GM18511 (cell line): Measurements from ENCODE around the gene ZBTB20.

Experiments
- ATAC-seq: cut with Tn5 transposase; IDR thresholded peaks from one replicate; pipeline ENCODE4 v1.9.1; 2021; ENCODE audit warnings: mild to moderate bottlenecking, moderate library complexity; ENCODE audit not compliant: unreplicated experiment

Gene ZBTB20

DNA sequence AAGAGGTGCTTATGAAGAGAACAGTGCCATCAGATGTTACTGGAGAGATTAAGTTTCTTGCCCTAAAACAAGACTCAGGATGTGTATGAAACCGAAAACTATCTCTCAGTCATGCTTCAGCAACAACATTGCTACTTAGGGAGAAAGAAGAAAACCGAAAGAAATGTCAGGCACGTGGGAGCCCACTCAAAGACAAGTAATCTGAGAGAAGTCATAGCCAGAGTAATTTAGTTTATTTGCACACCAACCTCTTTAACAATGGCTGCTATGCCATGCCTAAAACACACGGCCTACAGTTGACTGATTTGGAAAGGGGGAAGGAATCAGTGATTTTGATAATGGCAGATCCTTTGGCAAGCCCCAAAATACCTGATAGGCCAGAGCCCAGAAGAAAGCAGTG is 690.3 kb downstream of the ZBTB20 start:
- ATAC-seq: peak; percentile 90

DNA sequence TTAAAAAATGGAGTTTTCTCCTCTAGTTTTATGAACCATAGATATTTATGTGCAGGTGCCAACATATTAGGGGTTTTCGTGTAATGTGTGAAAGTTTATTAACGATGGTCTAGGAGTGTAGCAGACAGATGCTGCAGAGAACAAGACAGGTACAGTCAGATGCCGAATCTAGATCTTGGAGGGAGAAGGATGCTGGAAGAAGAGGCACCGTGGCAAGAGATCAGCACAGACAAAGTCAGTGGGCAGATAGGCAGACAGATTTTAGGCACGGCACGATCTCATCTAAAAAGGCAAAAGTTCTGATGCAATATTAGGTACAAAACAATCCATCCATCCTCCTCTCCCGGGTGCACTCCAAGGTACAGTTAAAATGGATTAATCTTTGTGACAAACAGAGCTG is 691.7 kb downstream of the ZBTB20 start:
- ATAC-seq: no peak

DNA sequence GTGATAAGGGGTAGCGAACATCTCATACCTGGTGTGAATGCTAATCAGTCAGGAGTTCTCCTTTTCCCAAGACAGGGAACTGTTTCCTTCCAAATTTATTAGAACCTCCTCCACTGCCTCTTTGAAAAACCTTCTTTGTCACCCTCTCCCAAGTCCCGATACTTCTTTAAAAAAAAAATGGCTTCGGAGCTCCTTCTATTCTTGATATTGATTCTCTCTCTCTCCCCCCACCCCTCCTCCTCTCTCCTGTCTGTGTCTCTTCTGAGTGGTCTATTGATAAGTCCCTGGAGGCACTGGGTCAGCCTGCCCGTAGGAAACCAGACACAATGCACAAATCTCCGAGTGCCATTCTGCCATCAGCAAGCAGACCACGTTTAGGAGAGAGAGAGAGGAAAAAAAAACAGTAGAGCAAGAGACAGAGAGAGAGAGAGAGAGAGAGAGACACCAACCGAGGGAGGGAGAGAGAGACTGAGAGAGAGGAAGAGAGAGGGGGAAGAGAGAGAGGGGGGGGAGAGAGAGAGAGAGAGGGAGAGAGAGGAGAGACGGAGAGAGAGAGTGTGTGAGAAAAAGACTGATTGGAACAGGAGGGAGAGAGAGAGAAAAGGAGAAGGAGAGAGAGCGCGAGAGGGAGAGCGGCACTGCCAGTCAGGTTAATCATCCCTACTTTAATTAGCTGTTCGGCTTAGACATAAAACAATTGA is 692.4 kb downstream of the ZBTB20 start:
- no peak for ATAC-seq

DNA sequence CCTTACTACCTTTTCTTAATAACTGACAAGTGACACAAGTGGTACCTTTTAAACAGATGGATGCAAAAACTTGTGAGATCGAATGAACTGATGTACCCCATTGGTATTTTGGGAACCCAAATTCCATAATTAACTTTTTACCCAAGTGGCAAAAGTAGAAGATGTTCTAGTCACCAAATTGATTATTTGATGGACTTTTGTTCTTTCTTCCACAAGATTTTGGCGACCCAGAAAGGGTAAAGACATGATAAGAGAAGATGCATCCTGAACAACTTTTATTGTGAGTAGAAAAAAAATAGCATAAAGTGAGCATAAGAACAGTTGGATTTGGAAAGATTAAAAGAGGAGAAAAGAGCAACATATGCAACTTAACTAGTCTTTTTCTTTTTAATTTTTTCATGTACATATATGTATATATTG is 693.7 kb downstream of the ZBTB20 start:
- ATAC-seq: no peak

DNA sequence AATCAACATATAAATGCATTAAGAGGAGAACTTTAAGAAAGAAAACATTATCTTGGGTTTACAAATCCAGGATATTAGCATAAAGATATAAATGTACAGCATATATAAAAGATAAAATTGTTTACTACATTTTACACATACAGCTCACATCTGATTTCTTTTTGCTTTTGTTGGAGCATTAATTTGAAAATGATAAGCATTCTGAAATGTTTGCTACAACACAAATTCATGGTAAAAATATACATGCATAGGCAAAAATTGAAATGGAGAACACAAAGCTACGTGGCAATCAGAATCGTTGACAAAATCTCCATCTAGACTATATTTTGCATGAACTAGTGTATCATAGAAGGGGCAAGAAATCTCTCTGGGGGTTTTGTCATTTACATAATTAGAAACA is 694.2 kb downstream of the ZBTB20 start:
- no peak for ATAC-seq

DNA sequence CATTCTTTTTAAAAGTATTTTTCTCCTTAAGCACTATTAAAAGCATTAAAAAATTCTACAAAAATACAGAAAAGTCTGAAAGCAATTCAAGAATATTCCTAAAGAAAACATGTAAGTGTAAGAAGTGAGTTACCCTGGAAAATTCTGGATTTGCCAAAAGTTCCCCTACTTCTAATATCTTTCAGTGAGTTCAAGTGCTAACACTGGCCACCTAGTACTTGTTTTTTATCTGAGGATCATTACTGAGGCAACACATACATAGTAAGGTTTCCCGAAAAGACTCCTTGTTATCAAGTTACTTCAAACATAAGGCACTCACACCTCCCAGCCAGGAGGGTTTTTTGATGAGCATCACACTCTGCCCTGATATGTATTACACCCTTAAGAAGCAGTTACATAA is 694.8 kb downstream of the ZBTB20 start:
- no peak for ATAC-seq

DNA sequence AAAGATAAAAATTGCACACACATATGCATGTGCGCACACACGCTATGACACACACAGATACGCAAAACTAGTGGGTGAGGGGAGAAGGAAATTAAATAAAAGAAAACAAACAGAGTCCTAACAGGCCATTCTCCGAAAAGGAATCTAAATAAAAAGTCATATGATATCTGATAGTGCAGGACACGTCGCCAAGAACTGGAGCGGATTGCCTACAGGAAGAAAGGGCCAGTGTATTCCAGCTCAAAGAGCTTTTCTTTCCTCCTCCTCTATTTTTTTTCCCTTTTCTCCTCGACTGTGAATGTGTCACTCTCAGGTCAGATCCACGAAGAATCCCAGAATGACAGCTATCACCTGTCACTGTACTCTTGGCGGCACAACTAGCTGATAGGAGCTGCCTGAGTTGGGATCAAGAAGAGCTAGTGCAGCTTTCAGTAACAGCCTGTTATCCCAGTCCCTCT is 695.5 kb downstream of the ZBTB20 start:
- no peak for ATAC-seq

DNA sequence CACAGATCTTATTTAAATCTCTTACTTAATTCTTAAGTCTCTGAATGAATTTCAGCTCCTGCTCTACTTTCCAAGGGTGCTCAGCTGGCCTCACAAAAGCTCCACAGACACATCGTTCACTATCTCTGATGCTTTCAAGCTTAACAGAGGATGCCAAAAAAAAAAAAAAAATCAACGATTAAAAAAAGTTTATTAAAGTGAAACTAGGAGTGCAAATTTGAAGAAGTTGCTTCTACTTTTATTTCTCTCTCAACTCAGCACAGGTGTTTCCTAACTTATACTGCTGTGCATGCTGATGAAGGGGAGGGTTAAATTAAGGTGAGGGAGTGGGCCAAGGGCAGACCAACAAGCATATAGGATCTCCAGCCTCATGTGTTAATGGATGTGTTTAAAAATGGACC is 696.0 kb downstream of the ZBTB20 start:
- peak; percentile 31 for ATAC-seq

DNA sequence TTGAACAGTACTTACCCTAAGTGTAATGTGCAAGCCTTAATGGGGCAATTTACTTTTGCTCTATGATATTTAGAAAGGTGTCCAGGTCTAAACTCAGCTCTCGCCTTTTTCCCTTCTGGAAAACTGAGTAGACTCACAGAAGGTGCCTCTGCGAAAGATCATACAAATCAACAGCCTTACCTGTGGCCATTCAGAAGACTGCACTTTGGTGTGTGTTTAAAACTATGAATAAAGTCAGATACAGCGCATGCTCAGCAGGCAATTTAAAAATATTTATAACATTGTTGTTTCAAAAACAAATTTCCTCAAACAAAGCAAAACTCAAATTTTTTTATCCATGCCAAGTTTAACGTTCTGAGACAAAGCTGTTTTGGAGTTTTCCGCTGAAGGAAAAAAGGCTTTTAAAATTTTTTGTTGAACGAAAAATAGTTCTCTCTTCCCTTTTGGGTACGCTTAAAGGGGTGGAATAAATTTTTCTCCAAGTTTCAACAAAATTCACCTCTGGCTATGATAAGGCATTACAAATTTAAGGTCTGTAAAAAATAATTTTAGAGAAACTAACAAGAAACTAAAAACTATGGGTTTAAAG is 697.0 kb downstream of the ZBTB20 start:
- no peak for ATAC-seq

DNA sequence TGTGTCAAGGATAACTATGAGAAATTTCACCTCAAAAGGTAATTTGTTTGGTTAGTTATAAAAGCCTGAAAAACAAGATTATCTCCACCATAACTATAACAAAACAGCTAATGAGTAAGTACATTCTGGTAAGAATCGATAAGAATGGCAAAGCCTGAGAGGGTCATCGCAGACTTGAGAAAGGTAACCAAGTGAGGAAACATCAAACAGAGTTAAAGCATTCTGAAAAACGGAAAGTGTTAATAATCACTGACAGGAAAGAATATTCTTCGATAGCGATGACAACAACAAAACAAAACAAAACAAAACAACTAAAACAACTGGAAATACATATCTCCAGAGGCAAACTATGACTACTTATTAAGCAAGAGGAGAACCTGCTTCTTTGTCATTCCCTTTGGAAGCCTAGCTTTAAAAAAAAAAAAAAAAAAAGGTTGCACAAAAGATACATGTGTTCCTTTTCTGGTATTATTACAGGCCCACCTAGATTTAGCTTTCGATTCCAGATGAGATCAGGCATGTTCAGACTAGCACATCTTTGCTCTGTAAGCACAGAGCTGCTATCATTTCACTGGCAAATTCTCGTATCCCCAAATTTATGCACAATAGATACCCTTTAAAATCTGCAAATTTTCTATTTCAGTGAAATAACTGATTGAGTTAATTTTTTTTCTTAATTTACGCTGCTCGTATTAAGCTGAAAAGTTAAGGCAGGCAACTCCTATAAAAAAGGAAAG is 697.6 kb downstream of the ZBTB20 start:
- peak; percentile 39 for ATAC-seq

DNA sequence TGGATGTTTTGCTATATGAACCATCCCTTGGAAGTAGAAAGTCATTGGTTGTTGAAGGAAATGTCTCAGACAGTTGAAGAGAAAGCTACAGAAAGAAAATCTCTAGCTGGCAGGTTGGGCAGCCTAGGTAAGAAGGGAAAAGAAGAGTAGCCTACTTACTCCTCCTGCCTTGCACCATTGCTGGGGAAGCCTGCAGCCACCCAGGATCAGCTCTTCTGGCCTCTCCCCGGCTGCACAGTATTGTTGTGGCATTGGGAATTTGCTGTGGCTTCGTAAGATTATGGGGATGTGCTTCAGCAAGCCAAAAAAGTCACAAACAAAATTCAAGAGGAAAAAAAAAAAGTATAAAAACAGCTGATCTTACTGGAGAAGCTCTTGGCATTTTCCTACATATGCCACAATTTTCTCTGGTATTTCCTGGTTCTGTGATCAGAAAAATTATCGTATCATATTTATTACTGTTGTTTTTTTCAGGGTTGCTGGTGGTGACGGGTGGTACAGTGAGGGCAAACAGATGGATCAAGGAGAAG is 699.1 kb downstream of the ZBTB20 start:
- ATAC-seq: no peak

DNA sequence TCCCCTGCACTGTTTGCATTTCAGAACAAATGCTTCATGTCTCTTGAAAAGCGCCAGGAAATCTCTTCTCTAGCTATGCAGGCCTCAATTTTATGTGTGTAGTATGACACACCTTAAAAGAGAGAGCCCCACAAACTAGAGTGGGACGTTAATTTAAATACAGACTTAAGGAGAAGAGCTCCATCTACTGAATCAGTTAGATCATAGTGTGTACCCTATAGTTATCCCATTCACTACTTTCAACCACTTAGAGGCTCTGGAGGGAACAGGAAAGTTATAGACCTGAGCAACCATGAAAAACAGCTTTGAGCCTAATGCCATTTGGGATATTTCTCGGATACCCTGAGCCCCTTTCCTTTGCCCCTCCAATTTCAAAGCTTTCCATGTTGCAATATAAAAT is 699.5 kb downstream of the ZBTB20 start:
- no peak for ATAC-seq

DNA sequence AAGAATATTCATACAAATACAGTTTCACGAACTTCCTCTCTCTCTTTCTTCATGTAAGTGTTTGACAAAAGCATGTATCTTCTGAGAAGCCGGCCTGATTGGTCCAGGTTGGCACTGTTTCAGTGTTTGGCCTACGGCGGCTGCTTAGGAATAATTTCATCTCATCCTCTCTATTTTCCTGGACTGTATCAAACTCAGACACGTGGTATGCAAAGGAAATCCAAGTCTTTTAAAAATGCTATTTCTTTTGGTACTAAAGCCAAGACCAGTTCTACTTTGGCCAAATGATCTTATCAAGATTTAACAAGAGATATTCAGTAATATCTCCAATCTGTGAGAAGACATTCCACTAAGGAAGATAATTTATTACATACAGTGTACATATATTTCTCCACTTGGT is 700.5 kb downstream of the ZBTB20 start:
- ATAC-seq: no peak

DNA sequence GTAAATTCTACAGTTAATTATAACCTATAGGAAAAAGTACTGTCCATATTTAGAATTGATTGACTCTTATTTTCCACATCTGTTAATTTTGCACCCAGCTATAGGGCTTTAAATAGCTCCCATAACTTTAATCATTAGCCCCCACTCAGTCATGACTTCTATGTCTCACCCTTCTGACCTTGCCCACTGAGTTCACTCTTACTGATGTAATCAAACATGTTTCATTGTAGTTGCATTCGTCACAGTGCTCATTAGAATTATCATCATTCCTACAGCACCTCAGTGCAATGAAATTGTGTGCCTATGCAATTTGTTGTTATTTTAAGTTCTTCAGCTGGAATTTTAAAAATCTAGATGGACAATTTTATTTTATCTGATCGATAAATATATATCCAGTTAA is 701.9 kb downstream of the ZBTB20 start:
- ATAC-seq: no peak

DNA sequence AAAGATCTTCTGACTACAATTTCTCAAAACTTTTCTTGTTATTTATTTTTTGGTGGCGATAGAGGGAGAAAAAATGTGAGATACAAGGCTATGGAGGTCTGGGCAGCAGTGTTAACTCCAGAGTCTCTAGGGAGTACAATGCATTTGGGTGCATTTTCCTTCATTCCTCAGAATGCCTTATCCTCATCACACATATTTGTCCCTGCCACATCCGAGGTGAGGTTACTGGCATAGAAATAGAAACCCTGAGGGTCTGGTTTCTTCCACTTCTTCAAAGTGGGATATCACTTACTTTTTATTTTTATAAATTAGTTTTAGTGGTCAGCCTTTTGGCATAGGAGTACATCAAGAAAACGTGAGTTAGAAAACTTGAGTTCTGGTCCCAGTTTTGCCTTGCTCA is 702.9 kb downstream of the ZBTB20 start:
- no peak for ATAC-seq

DNA sequence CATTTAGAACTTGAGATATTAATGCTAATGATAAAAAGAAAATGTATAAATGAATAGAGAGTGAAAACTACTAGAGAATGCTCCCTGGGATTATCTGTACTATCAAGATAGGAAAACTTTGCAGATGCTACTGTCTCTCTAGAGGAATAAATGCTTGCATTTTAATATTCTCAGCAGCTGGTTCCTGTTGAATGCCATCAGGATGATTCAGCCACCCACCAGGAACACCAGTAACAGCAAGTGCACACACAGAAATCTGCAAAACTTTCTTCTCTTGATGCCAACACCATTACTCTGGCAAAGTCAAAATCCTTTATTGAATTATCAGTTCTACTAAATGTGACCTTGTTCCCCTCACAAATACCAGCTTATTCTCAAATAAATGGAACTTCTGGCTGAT is 704.8 kb downstream of the ZBTB20 start:
- no peak for ATAC-seq

DNA sequence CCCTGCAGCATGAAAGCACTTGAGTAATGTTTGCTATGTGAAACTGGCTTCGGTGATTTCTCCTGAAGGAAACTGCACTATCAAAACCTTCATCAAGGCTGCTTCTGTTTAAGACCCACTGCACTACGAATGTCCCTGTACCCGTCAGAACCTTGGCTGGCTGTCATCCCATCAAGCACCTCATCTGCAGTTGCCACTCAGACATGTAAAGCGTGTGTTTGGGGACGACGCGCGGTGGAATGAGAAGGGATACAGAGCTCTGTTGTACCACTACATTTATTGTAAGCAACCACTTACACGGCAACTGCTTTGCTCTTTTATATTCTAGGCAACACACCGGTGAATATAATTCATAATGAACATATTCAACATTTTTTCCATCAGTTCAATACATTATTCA is 705.7 kb downstream of the ZBTB20 start:
- no peak for ATAC-seq

DNA sequence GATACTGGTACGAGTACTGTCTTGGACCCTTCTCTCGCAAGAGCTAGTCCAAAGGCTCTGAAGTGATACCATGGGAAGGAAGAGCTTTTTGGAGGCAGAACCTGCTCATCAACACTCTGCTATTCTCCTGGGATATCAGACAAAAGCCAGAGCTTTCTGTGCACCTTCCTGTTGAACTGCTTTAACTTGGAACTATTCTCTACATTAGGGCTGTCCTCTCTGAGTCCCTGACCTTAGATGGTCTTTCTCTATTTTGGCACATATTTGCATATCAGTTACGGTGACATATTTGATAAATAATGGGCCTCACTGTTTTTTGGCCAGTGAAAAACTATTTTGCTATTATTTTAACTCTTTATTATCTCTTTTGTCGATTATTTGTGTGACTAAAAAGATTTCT is 706.4 kb downstream of the ZBTB20 start:
- ATAC-seq: no peak

DNA sequence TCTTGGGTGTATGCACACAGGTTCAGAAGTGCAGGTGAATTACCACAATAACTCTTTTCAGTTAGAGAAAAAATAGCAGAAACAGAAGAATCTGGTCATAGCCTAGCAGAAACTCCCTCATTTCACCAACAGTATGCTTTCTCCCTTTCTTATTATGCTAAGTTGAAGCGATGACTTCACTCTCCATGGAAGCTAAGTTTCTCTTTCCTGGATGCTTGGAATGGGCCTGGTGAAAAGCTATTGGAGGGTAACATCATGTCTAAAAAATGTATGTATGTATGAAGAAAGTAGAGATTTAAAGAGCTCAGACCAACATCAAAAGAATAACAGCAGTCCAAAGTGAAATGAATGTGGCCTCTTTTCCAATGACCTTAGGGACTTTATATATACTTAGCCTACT is 707.8 kb downstream of the ZBTB20 start:
- no peak for ATAC-seq

DNA sequence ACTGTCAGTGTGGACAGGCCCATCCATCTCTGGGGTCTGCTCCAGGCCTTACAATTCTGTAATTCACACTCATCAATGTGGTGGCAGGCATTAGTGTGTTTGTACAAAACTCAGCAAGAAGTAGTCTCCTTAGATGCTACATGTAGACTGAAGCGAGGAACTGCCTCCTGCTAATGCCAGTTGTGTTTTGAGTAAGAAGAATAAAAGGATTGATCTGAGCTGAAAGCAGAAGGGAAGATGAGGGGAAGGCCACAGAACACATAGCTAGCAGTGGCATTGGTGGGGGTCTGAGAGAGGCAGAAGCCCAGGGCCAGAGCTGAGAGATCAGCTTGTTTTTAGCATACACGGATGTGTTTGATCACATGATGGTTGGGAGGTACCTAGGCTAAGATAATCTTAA is 709.2 kb downstream of the ZBTB20 start:
- ATAC-seq: no peak

DNA sequence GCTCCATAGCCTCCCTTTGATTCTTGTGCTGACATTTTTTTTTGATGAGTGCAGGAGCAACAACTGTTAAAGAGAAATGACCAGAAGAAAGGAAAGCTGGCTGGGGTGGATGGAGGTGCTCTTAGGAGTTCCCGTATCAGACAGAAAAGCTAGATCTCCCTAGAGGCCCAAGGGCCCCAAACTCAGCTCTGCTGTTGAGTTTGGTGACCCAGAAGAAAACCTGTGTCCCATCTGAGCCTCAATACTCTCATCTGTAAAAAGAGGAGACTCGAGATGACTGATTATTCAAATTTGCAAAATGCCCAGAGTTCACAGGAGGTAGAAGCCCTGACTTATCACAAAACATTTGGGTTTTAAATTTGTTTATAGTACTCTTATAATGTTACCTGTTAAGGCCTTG is 710.9 kb downstream of the ZBTB20 start:
- no peak for ATAC-seq
